Heart left ventricle (tissue), 13 donors: Measurements from ENCODE around the gene ANAPC2.

ENCODE experiments used
- POLR2A ChIP-seq, 2 donors: fragments of 450-650 bp; IDR thresholded peaks; one replicate each; pipeline ENCODE4 v1.6.1; 2017; ENCODE audit warnings: antibody characterized with exemption in 2 of 2, mild to moderate bottlenecking in 2 of 2, moderate library complexity in 2 of 2
- TF ChIP-seq, protein P1 (sequence below), 12 donors: fragments of 200-600 bp; sonication (generic) in 4 of 12; IDR thresholded peaks; one replicate each; pipeline versions ENCODE4 v1.5.0 to v1.8.0; 2018 to 2022; ENCODE audit warnings: antibody characterized with exemption in 12 of 12, mild to moderate bottlenecking in 5 of 12
- donor health status: ischemic (EF 13 %, LVEDD 7.1; RV severe dilation, severe dysfunction).
- donor health status: DM: no; HTN: yes; CAD: no.
- donor health status: DM: no; HTN: no; CAD: no.
- donor health status: ischemic (EF 25% LVEDD 6.9; RV normal size, moderate dysfunction).
- donor health status: ischemic (EF 25% LVEDD 5.7; RV mildly dilated, moderate dysfunction).
- donor health status: ischemic (EF 35%, LVEDD 5.7; RV mildly dilated, moderate dysfunction).
- donor health status: nonischemic (EF 11% LVEDD 7.7; RV severe dilation, severe dysfunction).
- donor health status: DM: yes; HTN: yes; CAD: no.
- donor health status: PGD.
- donor health status: ischemic (EF 29% LVEDD 5.4; RV normal size, mild dysfunction).
- donor health status: nonischemic (EF 23%, LVEDD 6.1; RV moderate dilation, normal function).

DNA sequence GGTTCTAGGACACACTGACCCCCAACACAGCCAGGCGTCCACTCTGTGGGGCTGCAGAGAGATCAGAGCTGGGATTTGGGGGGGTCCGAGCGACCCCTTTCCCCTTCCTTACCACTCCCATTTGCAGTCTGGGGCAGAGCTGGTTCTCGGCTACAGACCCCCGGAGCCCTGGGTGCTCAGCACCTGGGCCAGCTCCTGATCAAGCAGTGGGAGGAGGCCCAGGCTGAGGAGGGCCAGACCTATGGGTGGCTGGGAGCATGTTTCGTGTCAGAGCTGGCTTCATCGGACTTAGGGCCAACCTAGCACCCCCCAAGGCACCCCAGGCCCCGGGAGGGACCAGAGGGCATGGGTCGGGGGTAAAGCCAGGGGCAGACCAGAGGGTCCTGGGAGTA is 41.8 kb downstream of the ANAPC2 start:
- TF ChIP-seq, protein P1, sequence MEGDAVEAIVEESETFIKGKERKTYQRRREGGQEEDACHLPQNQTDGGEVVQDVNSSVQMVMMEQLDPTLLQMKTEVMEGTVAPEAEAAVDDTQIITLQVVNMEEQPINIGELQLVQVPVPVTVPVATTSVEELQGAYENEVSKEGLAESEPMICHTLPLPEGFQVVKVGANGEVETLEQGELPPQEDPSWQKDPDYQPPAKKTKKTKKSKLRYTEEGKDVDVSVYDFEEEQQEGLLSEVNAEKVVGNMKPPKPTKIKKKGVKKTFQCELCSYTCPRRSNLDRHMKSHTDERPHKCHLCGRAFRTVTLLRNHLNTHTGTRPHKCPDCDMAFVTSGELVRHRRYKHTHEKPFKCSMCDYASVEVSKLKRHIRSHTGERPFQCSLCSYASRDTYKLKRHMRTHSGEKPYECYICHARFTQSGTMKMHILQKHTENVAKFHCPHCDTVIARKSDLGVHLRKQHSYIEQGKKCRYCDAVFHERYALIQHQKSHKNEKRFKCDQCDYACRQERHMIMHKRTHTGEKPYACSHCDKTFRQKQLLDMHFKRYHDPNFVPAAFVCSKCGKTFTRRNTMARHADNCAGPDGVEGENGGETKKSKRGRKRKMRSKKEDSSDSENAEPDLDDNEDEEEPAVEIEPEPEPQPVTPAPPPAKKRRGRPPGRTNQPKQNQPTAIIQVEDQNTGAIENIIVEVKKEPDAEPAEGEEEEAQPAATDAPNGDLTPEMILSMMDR (IDR thresholded peaks at IDR 0.05): no peak
- TF ChIP-seq POLR2A (IDR thresholded peaks at IDR 0.05): no peak
